Activated B cell treated with CpG ODN at 0.5 μM for 24 hours (primary cell): Measurements from ENCODE around the gene SMR3A. TPM values are rescaled to one million over a fixed set of nuclear protein-coding genes. Genes with fewer than 3 reads are reported as not detected.

Experiments used
- ATAC-seq: fragments of 200-7000 bp; cut with Tn5 transposase; one replicate; pipeline ENCODE4 v1.10.0; 2021; ENCODE audit warnings: low read depth, mild to moderate bottlenecking, moderate library complexity
- CTCF ChIA-PET: fragments of 350-600 bp; sonication (Branson Sonifier 250); formaldehyde crosslinking; loops from one replicate; lab custom pipeline; 2021; ENCODE audit warnings: antibody characterized with exemption; lab: Charles Lee
- POLR2A ChIA-PET: fragments of 350-600 bp; sonication (Branson Sonifier 250); formaldehyde crosslinking; loops from one replicate; lab custom pipeline; 2021; ENCODE audit warnings: antibody characterized with exemption; lab: Charles Lee
- DNase-seq: peaks from one replicate; pipeline ENCODE4 v3.0.0; 2022
- H3K27ac Mint-ChIP-seq: one replicate; pipeline ENCODE4 v1.8.0; 2020; ENCODE audit warnings: mixed read lengths
- H3K27me3 Mint-ChIP-seq: one replicate; pipeline ENCODE4 v1.8.0; 2021; ENCODE audit warnings: mixed read lengths
- H3K36me3 Mint-ChIP-seq: one replicate; pipeline ENCODE4 v1.8.0; 2021; ENCODE audit warnings: low read depth, mixed read lengths
- H3K4me1 Mint-ChIP-seq: one replicate; pipeline ENCODE4 v1.8.0; 2021; ENCODE audit warnings: mixed read lengths
- H3K4me3 Mint-ChIP-seq: one replicate; pipeline ENCODE4 v1.8.0; 2020; ENCODE audit warnings: mild to moderate bottlenecking, mixed read lengths
- H3K9me3 Mint-ChIP-seq: one replicate; pipeline ENCODE4 v1.8.0; 2020; ENCODE audit warnings: mixed read lengths
- intact Hi-C: fragments of 100-400 bp; cut with micrococcal nuclease; formaldehyde crosslinking; loops from one replicate; pipeline ENCODE4 v1.15.1; 2024
- total RNA-seq: library from RNA; stranded (reverse); gene quantifications from 2 replicates; pipeline ENCODE4 v1.2.3, GENCODE V29; 2022
- TF ChIP-seq, protein P1 (sequence below): fragments of 200-600 bp; IDR thresholded peaks from one replicate; pipeline ENCODE4 v1.8.0; 2022; ENCODE audit warnings: antibody characterized with exemption, mild to moderate bottlenecking

The SMR3A gene
- total RNA-seq, 1 donor from 2014 or later, result not detected

DNA sequence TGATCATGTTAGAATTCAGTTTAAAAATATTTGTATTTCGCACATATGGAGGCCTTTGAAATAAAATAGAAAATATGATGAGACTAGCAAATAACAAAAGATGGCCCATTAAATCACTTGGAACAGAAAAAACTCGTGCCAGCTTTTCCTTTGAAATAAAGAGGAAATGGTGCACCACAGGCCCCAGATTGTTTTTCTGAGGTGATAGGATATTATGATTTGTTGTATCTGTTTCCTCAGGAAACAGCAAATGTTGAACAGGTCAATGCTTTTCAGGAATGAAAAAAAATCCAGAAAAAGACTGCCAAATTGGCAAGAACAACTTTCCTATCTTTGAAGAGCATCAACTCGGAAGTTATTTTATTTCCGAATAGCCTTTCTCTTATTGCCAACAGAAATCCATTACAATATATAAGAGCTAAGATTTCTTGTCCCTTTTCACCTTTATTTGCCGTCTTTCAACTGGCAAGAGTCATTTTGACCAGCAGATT, 22.2 kb downstream of the SMR3A start, which contains the start of gene SMR3B:
Gene SMR3B (plus strand): TSS at position 441 of the 491 bp plus-strand sequence. CDS start 1,380 bp downstream, outside the sequence.
- no peak within 1 kb of the TSS for H3K4me3 Mint-ChIP-seq
- TF ChIP-seq, protein P1, sequence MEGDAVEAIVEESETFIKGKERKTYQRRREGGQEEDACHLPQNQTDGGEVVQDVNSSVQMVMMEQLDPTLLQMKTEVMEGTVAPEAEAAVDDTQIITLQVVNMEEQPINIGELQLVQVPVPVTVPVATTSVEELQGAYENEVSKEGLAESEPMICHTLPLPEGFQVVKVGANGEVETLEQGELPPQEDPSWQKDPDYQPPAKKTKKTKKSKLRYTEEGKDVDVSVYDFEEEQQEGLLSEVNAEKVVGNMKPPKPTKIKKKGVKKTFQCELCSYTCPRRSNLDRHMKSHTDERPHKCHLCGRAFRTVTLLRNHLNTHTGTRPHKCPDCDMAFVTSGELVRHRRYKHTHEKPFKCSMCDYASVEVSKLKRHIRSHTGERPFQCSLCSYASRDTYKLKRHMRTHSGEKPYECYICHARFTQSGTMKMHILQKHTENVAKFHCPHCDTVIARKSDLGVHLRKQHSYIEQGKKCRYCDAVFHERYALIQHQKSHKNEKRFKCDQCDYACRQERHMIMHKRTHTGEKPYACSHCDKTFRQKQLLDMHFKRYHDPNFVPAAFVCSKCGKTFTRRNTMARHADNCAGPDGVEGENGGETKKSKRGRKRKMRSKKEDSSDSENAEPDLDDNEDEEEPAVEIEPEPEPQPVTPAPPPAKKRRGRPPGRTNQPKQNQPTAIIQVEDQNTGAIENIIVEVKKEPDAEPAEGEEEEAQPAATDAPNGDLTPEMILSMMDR, result no peak
- no peak within 1 kb of the TSS for H3K27ac Mint-ChIP-seq
- no peak for ATAC-seq
- intact Hi-C loops, result no loop called here
- ChIA-PET CTCF (no interaction called here), POLR2A (no interaction called here)
- no peaks in the 10 kb centered on the region for H3K9me3 Mint-ChIP-seq
- H3K27me3 Mint-ChIP-seq, result no peaks in the 10 kb centered on the region
- no peak for DNase-seq
- H3K36me3 Mint-ChIP-seq, result no peaks in the 10 kb centered on the region
- H3K4me1 Mint-ChIP-seq, result no peaks in the 10 kb centered on the region

DNA sequence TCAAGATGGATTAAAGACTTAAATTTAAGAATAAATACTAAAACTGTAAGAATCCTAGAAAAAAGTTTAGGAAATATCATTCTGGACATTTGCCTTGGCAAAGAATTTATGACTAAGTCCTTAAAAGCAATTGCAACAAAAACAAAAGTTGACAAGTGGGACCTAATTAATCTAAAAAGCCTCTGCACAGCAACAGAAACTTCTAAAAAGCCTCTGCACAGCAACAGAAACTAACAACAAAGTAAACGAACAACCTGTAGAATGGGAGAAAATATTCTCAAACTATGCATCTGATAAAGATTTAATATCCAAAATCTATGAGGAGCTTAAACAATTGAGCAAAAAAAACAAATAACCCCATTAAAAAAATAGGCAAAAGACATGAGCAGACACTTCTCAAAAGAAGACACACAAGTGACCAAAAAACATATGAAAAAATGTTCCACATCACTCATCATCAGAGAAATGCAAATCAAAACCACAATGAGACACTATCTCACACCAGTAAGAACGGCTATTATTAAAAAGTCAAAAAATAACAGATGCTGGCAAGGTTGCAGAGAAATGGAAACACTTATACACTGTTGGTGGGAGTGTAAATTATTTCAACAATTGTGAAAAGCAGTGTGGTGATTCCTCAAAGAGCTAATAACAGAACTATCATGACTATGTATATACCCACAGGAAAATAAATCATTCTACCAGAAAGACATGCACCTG, 31.7 kb downstream of the SMR3A start:
- ATAC-seq (no peak), DNase-seq (no peak)
- CTCF ChIA-PET, result no interaction called here
- H3K4me1 Mint-ChIP-seq, result no peaks in the 10 kb centered on the region
- TF ChIP-seq, protein P1, result no peak
- H3K27me3 Mint-ChIP-seq, result no peaks in the 10 kb centered on the region
- peaks cover 3% of the 10 kb centered on the region for H3K9me3 Mint-ChIP-seq
- no peak overlapping the region for H3K27ac Mint-ChIP-seq
- no peaks in the 10 kb centered on the region for H3K36me3 Mint-ChIP-seq
- POLR2A ChIA-PET, result no interaction called here
- H3K4me3 Mint-ChIP-seq, result no peak overlapping the region
- intact Hi-C loops, result no loop called here

DNA sequence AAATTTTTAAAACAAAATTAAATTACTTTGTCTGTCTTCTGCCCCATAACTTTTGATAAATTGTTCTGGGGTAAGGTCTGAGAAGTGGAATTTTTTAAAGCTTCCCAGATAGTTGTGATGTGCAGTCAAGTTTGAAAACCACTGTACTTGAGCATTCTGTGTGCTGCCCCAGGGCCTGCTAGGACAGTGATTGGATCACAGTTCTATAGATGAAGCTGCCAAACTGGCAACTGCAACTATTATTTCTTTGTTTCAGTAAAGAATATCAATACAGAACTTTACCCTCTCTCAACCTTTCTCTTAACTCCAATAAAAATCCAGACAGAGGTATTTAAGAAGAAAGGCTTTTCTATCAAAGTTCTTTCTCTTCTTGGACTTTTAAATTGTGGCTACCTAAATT, 37.0 kb downstream of the SMR3A start, which contains the start of gene OPRPN:
Gene OPRPN (plus strand): TSS at position 361 of the 400 bp plus-strand sequence. CDS start 1,346 bp downstream, outside the sequence.
- no peak within 1 kb of the TSS for H3K4me3 Mint-ChIP-seq
- TF ChIP-seq, protein P1, result no peak
- H3K27ac Mint-ChIP-seq, result no peak within 1 kb of the TSS
- intact Hi-C loops, result no loop called here
- no peak for DNase-seq
- no peaks in the 10 kb centered on the region for H3K36me3 Mint-ChIP-seq
- H3K4me1 Mint-ChIP-seq, result no peaks in the 10 kb centered on the region
- no peaks in the 10 kb centered on the region for H3K27me3 Mint-ChIP-seq
- ChIA-PET POLR2A (no interaction called here), CTCF (no interaction called here)
- no peaks in the 10 kb centered on the region for H3K9me3 Mint-ChIP-seq
- no peak for ATAC-seq

DNA sequence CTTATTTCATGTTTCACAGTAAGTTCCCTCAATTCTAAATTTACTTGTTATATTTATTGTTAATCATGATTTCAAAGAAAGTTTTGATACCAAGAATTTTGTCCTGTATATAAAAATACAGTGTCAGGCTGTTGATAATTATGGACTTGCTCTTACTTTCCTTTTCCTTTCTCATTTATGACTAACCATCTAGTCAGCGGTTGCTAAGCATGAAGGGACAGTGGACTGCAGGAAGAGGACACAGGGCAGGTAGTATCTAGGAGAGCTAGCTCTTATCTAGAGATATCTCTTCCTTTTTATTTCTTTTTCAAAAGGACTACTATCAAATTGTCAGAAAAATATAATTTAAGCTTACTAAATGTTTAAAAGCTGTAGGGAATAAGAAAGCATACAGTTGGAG, 38.8 kb downstream of the SMR3A start:
- ChIA-PET POLR2A (no interaction called here), CTCF (no interaction called here)
- no peaks in the 10 kb centered on the region for H3K36me3 Mint-ChIP-seq
- TF ChIP-seq, protein P1, result no peak
- ATAC-seq (no peak), DNase-seq (no peak)
- no peaks in the 10 kb centered on the region for H3K4me1 Mint-ChIP-seq
- peaks cover 2% of the 10 kb centered on the region for H3K9me3 Mint-ChIP-seq
- no peak overlapping the region for H3K4me3 Mint-ChIP-seq
- intact Hi-C loops, result no loop called here
- H3K27ac Mint-ChIP-seq, result no peak overlapping the region
- no peaks in the 10 kb centered on the region for H3K27me3 Mint-ChIP-seq

DNA sequence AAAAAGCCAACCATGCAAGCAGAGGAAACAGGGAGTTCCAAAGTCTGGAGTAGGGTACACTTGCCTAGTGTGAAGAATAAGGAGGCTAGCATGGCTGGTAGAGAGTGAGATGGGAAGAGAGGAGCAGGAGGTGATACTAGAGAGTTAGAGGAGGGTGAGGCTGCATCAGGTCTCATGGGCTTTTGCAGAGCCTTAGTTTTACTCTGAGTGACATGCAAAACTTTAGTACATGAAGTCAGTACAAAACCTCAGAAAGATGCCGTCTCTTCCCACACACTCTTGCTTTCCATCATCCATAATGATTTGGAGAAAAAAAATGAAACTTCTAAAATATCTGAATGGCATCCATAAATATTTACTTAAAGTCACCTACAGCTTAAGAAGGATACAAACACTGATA, 42.2 kb downstream of the SMR3A start:
- Mint-ChIP-seq H3K4me3 (no peak overlapping the region), H3K36me3 (no peaks in the 10 kb centered on the region), H3K27ac (no peak overlapping the region), H3K4me1 (no peaks in the 10 kb centered on the region), H3K9me3 (peaks cover 4% of the 10 kb centered on the region), H3K27me3 (no peaks in the 10 kb centered on the region)
- POLR2A ChIA-PET, result no interaction called here
- CTCF ChIA-PET, result no interaction called here
- TF ChIP-seq, protein P1, result no peak
- intact Hi-C loops, result no loop called here
- ATAC-seq, result no peak
- DNase-seq, result no peak
